GM18909 (cell line): ENCODE measurements around the gene ADCY1.

Experiments
- ATAC-seq: cut with Tn5 transposase; IDR thresholded peaks from one replicate; pipeline ENCODE4 v1.9.1; 2021; ENCODE audit warnings: mild to moderate bottlenecking; ENCODE audit not compliant: unreplicated experiment, poor library complexity

ADCY1 gene

DNA sequence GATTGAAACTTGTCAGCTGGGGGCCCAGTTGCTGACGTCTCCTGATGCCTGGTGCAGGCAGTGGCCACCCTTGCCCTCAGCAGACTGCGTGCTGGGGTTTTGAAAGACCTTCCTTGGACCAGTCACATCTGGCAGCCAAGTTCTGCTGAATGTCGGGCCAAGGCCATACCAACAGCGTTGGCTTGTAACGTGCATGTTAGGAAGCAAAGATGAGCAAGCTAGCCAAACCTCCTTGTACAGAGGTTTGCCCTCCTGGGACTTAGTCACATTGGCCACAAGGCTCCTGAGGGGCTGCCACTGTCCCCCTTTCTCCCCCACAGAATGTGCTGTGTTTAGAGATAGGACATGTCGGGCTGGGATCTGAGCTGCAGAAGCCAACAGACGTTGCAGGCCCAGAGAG, 49.0 kb downstream of the ADCY1 start:
- no peak for ATAC-seq

DNA sequence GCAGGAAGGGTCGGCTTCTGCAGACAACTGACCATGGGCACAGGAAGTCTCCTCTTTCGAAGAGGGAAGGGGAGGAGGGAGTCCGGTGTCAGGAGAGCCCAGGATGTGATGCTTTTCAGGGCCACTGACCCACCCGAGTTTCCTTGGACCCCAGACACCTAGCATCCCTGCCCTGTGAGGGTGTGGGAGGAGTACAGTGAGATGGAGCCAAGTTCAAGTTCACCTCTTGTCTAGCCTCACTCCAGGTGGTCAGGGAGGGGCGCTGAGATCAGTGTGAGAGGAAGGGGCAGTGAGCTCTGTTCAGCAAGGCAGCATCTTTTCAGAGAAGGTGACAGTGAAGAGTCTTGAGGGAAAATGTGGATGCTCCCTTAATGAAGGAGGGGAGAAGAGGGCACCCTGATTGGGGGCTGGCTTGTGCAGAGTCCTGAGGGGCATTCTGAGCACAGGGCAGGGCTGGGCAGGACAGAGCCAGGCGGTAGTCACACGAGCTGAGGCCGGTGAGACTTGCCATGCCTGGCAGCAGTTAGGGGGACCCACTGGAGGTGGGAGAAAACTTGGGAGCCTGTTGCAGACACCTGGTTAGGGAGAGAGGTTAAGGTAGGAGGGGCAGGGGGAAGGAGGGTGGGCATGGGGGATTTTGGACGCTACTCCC, 49.7 kb downstream of the ADCY1 start:
- ATAC-seq = no peak

DNA sequence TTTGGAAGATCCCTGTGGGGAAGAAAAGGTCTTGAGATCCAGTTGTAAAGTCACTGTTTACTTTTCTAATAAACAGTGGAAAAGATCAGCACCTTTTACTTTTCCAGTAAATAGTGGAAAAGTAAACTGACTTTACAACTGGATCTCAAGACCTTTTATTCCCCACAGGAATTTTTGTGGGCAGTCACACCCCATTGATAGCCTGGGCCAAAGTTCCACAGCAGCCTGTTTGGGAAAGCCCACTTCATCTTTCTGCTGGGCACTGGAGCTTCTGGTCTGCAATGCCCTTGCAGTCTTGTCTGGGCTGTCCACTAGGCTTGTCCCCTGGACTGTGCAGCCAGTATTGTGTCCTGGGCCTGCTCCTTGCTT, 50.2 kb downstream of the ADCY1 start:
- ATAC-seq = no peak

DNA sequence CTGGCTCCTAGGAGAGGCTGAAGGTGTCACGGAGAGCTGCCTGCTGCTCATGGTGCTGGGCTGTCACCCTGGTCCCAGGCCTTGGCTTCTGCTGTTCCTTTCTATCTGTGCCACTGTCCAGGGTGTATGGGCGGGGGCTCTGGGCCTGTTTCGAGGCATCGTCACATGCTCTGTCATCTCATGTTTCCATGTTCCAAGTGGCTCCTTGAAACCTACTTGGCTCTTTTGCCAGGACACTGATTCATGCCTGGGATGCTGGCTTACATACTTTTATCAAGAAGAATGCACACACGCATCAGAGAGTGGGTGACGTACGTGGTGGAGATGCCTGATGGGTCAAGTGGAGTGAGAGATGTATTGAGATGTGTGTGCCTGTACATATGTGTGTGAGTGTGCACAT, 50.9 kb downstream of the ADCY1 start:
- ATAC-seq = no peak

DNA sequence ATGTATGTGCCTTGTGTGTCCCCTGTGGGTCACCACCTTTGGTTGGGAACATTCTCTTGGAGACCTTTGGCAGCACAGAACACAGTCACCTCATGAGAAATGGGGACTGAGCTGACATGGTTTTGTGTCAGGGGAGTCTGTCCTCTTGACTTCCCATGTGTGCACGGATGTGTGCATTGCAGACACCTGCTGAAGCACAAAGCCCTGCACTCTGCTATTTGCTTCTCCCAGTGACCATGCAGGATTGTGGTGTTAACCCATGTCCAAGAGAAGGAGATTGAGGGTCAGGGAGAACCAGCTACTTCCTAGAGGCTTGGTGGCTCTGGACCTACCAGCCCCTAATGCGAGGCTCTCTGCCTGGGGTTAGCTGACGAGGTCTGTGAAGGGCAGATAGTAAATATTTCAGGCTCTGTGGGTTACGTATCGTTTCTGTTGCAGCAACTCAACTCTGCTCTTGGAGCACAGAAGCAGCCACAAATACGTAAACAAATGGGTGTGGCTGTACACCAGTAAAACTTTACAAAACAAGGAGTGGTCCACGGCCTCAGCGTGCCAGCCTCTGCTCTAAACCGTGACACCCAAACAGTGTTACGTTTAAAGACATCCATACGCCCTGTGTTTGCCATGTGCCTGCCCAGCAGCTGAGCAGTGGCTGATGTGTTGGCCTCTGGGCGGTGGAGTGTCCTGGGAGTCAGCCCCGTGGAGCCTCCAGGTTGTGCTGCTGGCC, 51.7 kb downstream of the ADCY1 start:
- no peak for ATAC-seq

DNA sequence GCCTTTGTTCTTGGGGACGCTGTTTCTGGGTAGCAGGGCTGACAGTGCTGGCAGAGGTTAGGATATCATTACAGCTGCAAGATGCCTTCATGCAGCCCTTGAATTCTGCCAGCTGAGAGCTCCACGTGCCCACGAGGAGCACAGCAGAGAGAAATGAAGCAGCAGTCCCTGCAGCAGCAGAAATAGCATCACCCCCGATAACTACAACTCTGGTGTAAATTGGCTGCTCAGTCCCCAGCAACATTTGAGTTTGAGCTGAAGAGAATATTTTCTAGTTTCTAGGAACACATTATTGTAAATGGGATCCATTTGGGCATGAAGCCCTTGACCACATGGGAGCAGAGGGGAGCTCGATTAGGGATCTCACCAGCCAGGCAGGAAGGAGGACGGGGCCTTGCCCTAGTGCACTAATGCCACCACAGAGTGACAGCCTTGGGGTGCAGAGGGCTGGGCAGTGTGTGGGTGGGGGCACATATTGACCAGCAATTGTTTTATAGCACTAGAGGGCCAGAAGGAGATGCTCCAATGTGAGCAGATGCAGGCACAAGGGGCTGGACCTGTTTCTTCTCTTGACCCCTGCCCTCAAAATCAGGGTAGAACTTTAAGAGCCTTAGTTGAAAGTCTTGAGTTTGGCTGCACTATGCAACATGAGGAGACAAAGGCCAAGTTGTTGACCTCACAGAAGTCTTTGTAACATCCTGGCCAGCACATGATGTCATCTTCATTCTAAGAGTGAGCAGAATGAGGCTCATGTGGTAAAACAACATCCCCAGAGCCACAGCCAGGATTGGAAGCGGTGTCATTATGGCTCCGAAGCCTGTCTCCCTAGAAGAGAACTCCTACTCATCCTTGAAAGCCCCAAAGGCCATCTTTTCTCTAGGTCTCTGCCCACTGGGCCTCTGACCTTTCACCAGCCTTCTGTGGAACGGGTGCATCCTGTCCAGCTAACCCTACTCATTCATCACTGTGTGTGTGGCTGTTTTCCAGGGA, 52.6 kb downstream of the ADCY1 start:
- ATAC-seq = no peak

DNA sequence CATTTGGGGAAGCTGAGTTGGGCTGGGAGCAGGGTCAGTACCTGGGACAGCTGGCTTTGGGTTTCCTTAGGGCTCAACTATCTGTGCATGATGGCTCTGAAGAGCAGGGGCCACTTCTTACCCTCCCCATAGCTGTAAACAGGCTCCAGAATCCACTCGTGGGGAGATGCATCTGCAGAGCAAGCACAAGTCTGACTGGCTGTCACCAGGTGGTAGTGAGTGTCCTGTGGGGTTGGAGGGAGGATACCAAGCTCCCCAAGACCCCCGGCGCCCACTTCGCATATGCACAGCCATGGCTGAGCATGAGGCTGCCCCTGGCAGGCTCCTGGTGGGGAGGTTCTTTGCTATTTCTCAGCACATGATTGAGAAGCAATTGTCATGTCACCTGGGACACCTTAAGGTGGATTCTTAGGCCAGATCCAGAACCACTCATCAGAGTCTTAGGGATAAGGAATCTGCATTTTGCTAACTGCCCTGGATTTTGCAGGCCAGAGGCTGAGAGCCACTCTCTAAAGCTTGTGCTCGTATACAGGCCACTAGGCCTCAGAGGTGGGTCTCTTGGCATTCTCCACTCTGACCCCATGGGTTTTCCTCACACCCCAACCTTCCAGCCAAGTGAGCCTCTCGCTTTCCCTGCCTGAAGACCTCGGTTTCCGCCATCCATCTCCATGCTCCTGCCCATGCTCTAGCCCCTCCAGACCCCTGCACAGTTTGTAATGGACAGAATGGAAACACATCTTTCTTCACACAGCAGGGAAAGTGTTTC, 53.7 kb downstream of the ADCY1 start:
- ATAC-seq = no peak

DNA sequence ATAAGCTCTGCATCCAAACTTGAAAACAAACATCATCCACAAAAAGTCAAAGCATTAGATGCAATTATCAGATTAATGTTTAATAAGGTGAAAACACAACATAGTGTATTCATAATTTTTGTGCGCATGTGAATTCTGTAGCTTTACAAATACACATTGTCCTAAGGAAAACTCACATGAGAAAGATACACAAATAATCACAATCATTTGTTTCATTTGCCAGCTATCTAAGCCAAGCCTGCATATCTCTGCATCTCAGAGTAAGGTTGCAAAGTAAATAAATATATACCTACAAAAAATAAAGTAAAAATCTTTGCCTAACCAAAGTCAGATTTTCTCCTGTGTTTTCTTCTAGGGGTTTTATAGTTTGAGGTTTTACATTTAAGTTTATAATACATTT, 57.4 kb downstream of the ADCY1 start:
- ATAC-seq = no peak

DNA sequence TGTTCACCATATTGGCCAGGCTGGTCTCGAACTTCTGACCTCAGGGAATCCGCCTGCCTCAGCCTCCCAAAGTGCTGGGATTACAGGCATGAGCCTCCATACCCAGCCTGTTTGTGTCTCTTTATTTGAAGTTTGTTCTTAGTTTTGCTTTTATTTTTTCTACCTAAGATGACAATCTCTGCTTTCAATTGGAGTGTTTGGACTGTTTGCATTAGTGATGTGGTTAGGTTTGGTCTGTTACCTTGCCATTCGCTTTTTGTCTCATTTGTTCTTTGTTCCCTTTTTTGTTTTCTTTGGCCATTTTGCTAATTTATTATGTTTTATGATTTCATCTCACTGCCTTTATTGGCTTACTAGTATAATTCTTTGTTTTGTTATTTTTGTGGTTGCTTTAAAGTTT, 62.6 kb downstream of the ADCY1 start:
- ATAC-seq = no peak

DNA sequence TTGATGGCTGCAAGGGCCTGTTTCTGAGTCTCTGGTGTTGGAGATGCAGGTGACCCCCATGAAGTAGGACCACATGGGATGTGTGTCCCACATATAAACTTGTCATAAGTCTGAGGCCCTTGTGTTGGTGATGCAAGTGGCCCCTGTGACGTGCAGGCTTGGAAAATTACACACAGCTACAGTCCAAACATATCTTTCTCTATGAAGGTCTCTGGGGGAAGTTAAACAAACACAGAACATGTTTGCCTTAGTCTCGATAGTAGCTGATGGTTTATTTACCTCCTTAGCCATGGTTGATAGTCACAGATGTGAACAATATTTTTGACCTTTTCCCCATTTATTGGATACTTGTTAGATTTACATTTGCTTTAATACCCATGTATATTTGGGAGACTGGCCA, 64.7 kb downstream of the ADCY1 start:
- no peak for ATAC-seq

DNA sequence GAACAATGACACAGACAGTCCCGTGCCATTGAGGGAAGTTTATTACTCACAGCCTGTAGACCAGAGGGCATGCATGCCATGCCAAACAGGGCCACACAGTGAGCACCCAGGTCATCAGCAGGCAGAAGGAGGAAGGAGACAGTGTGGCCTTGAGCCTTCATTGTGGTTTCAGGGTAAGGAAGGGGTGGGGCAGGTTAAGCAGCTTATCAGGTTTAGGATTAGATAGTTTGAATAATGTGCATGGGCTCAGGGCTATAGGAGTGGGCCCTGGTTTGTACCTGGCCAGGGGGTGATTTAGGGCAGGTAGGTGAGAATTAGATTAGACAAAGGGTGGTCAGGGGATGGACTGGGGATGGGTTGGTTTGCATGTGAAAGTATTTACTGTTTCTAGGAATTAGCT, 67.9 kb downstream of the ADCY1 start:
- no peak for ATAC-seq

DNA sequence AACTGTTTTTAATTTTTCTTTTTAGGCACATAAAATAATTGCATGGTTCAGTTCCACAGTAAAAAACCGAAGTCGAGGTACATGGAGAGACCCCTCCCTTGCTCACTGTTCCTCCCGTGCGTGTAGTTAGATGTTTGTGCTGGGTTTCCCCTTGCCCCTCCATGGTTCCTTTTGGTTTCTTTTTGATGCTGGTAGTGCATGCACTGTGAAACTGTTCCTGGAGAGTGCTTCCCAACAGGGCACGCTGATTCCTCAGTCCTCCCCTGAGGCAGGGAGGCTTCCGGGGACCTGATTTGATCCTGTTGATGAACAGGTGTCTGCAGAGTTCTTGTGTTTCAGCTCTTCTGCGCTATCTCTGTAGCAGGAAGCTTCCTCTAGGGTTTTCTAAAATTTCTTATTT, 69.5 kb downstream of the ADCY1 start:
- no peak for ATAC-seq

DNA sequence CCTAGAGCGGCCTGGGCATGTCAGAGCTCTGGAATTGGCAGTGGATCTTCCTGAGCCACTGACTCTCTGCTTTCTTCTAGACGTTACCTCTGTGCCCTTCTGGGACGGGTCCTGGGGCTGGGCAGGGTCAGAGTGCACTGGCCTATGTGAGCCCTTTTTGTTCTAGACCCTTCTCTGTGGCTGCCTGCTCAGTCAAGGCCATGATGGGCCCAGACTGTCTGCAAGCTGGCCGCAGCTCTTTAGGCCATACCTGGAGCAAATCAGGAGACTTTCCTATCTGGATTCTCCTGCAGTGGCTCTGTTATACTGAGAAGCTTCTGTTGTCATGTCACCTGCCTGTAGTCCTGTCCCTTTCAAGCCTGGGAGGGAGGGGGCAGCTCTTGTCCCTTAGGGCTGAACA, 70.1 kb downstream of the ADCY1 start:
- no peak for ATAC-seq

DNA sequence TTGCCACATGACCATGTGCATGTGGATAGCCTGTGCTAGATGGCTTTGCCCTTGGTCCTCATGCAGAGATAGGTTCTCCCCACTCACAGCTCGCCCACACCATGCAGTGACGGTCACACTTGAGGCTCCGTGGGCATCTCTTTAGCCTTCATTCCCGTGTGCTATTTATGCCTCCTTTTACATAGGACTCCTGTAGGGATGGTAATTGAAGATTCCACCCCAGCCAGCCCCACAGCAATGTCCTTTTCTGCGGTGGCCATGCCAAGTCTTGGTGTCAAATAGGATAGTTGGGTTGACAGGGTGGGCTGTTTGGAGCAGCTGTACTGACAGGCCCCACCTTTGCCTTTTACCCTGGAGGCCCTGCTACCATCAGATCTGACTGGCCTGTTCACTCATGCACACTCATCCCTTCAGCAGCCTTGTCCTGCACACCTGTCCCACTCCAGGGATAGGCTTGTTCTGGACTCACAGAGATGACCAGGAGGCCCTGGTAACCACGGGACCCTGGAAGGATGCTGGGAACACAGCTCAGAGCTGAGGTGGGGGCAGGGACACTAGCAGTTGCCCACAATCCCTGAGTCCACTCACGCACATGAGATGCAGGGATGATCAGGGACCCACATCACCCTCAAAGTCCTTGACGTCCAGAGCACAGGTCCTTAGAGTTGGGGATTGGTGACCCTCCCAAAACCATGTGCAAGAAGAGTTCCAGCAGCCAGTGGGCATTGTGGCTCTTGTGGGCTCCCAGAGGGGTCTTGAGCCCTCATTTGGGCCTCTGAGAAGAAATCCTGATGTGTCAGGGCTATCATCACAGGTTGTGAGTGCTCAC, 71.2 kb downstream of the ADCY1 start:
- no peak for ATAC-seq

DNA sequence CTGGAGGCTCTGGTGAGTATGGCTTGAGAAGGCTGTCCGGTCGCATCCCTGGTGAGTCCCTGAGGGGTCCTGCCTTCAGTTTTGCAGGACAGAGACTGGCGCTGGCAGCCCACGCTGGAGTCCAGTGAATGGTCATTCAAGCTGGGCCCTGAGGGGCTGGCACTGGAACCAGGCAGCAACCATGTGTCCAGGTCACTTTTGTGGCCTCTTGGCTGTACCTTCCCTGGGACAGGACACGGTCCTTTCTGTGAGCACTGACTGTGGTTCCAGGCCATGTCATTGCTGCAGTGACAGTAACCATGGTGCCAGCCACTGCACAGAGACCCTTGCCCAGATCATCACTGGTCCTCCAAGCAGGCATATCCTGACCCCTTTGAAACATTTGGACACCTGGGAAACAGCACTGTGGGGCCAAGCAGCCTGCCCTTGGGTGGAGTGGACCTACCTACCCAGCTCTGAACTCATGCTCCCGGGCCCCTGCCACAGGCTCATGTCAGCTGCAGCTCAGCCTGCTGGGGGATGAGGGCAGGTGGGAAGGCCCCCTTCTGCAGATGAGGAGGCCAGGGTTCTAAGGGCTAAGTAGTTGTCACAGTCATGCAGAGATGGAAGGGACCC, 72.1 kb downstream of the ADCY1 start:
- ATAC-seq = no peak

DNA sequence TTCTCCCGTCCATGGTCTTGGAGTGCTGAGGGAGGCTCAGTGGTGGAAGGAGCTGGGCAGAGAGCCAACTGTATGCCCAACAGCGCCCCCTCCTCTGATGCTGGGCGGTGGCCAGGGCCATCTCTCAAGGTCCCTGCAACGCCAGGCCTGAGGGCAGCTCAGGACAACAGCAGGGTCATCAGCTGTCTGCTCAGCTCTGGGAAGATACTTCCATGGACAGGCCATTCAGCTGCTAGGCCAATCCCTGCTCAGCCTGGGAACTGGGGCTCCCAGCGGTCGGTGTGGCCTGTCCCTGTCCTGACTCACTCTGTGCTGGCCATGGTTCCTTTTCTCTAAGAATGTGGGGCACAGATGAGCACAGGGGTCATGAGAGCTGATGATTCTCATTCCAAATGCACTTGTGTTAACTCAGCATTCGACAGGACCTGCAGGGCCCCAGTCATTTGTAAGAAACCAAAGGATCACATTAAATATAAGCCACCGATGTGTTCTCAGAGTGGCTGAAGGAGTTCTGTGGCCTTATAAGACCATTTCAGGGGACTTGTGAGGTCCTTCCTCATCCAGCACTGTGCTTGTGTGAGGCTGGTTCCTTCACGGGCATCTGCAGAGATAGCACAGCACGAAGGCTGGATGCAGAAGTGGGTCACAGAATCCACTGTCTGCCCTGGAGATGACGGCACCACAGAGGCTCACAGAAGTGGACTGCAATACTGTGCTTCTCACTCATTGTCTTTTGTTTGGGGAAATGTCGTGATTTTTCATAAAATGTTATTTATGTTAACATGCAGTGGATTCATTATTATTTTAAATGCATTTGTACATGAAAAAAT, 73.0 kb downstream of the ADCY1 start:
- no peak for ATAC-seq

DNA sequence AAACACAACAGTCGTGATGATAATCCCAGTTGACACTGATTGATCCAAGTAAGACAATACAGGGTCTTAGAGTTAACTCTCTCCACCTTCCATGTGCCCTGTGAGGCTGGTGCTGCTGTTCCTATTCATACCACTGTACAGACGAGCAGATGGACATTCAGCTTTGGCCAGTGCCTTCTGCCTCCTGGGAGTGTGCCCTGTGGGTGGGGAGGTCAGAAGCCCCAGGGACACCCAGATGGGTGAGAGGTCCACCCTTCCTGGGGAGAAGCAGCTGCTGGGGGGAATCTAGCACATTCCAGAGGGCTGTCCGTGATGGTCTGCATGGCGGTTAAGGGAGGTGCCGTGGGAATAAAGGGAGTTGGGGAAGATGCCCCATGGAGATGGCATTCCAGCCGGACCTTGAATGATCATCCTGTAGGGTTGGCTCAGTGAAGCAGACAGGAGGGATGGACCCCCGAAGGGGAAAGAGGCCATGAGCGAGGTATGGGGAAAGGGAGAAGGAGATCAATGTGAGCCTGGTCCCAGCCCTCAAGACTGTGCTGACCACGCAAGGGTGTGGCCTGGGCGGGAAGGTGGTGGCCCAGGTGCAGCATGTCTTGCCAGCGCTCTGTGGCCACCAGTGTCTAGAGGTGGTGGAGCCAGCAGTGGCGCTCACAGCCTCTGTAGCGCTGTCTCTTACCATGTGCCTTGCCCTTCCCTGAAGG, 74.0 kb downstream of the ADCY1 start:
- no peak for ATAC-seq

DNA sequence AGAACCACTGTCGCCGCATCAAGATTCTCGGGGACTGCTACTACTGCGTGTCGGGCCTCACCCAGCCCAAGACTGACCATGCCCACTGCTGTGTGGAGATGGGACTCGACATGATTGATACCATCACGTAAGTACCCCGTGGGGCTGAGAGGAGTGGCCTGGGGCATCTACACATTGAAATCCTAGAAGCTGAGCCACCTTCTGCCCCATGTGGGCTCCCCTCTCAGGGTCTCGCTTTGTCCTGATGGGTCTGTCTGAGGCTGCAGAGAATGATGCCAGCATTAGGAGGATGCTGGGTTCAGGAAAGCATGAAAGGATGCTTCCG, 74.5 kb downstream of the ADCY1 start:
- ATAC-seq = no peak
